Measurements from ENCODE around the gene MOB3B. TPM values are rescaled to one million over a fixed set of nuclear protein-coding genes. Genes with fewer than 3 reads are reported as not detected.
A peak's percentile ranks its signal among the peaks of the same experiment; 100 is the strongest.

MOB3B gene
- total RNA-seq, 4 donors from 2014 or later, result 16.2 to 23.7 (median 19.7) TPM

- 81 to 84% methylated on average over 8 of the region's 8 CpGs for WGBS, 2 donors
- no peak for TF ChIP-seq CTCF (IDR thresholded peaks at IDR 0.05)
- no peak for TF ChIP-seq POLR2A (IDR thresholded peaks at IDR 0.05)
- TF ChIP-seq EP300 (IDR thresholded peaks at IDR 0.05), result no peak
- no peaks in the 10 kb centered on the region for H3K36me3 ChIP-seq
- DNase-seq (ENCODE audit: low spot score in 2 of 2), result no peak
- H3K27me3 ChIP-seq, result no peaks in the 10 kb centered on the region
- H3K9me3 ChIP-seq, result no peaks in the 10 kb centered on the region
- H3K4me3 ChIP-seq, result no peak overlapping the region
- H3K27ac ChIP-seq, result no peak overlapping the region
- peaks cover 0 to 4% (median 1%) of the 10 kb centered on the region in 4 donors for H3K4me1 ChIP-seq
These were observed 150.0 kb downstream of the MOB3B start for GRCh38 chr9:27379311-27380251.

- Histone ChIP-seq H3K36me3 (no peaks in the 10 kb centered on the region), H3K27ac (no peak overlapping the region), H3K9me3 (no peaks in the 10 kb centered on the region), H3K4me1 (peaks cover 0 to 2% (median 0%) of the 10 kb centered on the region in 4 donors), H3K27me3 (no peaks in the 10 kb centered on the region), H3K4me3 (no peak overlapping the region)
- TF ChIP-seq CTCF (IDR thresholded peaks at IDR 0.05) (no peak), POLR2A (IDR thresholded peaks at IDR 0.05) (no peak), EP300 (IDR thresholded peaks at IDR 0.05) (no peak)
- WGBS, 2 donors, result 50 to 63% methylated on average over 1 of the region's 1 CpG
- no peak for DNase-seq (ENCODE audit: low spot score in 2 of 2)
These were observed 151.7 kb downstream of the MOB3B start for GRCh38 chr9:27377811-27378456.

GRCh38 chr9:27377147-27377807 is 152.3 kb downstream of the MOB3B start:
- TF ChIP-seq CTCF (IDR thresholded peaks at IDR 0.05) (no peak), EP300 (IDR thresholded peaks at IDR 0.05) (no peak), POLR2A (IDR thresholded peaks at IDR 0.05) (no peak)
- Histone ChIP-seq H3K9me3 (no peaks in the 10 kb centered on the region), H3K4me3 (no peak overlapping the region), H3K4me1 (peaks cover 0 to 2% (median 0%) of the 10 kb centered on the region in 4 donors), H3K36me3 (no peaks in the 10 kb centered on the region), H3K27ac (peak overlapping the region in 1 of 4 donors; percentile 53), H3K27me3 (no peaks in the 10 kb centered on the region)
- DNase-seq (ENCODE audit: low spot score in 2 of 2), result no peak
- 71 to 76% methylated on average over 8 of the region's 8 CpGs for WGBS, 2 donors

- no peak for DNase-seq (ENCODE audit: low spot score in 2 of 2)
- no peaks in the 10 kb centered on the region for H3K36me3 ChIP-seq
- 93 to 95% methylated on average over 4 of the region's 4 CpGs for WGBS, 2 donors
- no peak overlapping the region for H3K27ac ChIP-seq
- no peaks in the 10 kb centered on the region for H3K27me3 ChIP-seq
- TF ChIP-seq POLR2A (IDR thresholded peaks at IDR 0.05) (no peak), EP300 (IDR thresholded peaks at IDR 0.05) (no peak), CTCF (IDR thresholded peaks at IDR 0.05) (no peak)
- no peaks in the 10 kb centered on the region for H3K9me3 ChIP-seq
- peaks cover 0 to 14% (median 3%) of the 10 kb centered on the region in 4 donors for H3K4me1 ChIP-seq
- no peak overlapping the region for H3K4me3 ChIP-seq
These were observed 155.8 kb downstream of the MOB3B start for GRCh38 chr9:27373851-27374250.
